AG04449 (cell line): ENCODE data around the gene EPHA6.
"Not testable (repeated sequence)": the region's sequence is repeated elsewhere in the genome, so short reads cannot be mapped to it uniquely, and the experiment has no call there.

Experiments used
- CTCF ChIA-PET: fragments of 350-600 bp; formaldehyde crosslinking; extraction: SDS; loops from one replicate; lab custom pipeline; 2021; ENCODE audit warnings: antibody characterized with exemption; lab: Yijun Ruan, JAX
- POLR2A ChIA-PET: fragments of 400-600, 350-600 bp; formaldehyde crosslinking; extraction: SDS; loops from one replicate; lab custom pipeline; 2020; ENCODE audit warnings: antibody characterized with exemption, inconsistent platforms; lab: Yijun Ruan, JAX
- DNase-seq: peaks from one replicate; pipeline ENCODE4 v3.0.0-alpha.2; 2010; ENCODE audit warnings: low read depth, low spot score
- H3K4me3 ChIP-seq: 2 replicates; pipeline ENCODE4 v1.5.1; 2011; ENCODE audit warnings: low read depth, mild to moderate bottlenecking, control low read depth, low read length
- TF ChIP-seq, protein P1 (sequence below): IDR thresholded peaks from one replicate; pipeline ENCODE4 v1.5.1; 2011; ENCODE audit warnings: mild to moderate bottlenecking, moderate library complexity, low read length, control low read depth, inconsistent platforms; ENCODE audit not compliant: insufficient read depth; ENCODE audit errors: missing control alignments

The EPHA6 gene

DNA sequence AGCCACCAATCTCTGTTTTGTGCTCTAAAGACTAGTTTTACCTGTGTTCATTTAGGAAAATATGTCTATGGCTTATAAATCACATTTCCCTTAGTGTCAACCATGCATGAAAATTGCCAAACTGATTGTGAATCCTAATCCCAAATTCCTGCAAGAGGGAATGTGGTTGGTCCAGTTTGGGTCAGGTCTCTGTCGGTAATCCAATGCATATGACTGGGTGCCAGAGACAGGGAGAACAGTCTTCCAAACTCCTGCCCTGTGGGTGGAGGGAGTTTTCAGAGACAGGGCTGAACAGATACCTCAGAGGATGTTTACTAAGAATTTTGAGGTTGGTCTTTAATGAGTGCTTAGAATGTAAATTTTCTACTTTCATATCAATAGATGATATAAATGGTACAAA is 649.6 kb downstream of the EPHA6 start:
- ChIA-PET CTCF (no interaction called here), POLR2A (no interaction called here)
- H3K4me3 ChIP-seq = no peak overlapping the region
- TF ChIP-seq, protein P1, sequence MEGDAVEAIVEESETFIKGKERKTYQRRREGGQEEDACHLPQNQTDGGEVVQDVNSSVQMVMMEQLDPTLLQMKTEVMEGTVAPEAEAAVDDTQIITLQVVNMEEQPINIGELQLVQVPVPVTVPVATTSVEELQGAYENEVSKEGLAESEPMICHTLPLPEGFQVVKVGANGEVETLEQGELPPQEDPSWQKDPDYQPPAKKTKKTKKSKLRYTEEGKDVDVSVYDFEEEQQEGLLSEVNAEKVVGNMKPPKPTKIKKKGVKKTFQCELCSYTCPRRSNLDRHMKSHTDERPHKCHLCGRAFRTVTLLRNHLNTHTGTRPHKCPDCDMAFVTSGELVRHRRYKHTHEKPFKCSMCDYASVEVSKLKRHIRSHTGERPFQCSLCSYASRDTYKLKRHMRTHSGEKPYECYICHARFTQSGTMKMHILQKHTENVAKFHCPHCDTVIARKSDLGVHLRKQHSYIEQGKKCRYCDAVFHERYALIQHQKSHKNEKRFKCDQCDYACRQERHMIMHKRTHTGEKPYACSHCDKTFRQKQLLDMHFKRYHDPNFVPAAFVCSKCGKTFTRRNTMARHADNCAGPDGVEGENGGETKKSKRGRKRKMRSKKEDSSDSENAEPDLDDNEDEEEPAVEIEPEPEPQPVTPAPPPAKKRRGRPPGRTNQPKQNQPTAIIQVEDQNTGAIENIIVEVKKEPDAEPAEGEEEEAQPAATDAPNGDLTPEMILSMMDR = no peak
- no peak for DNase-seq

DNA sequence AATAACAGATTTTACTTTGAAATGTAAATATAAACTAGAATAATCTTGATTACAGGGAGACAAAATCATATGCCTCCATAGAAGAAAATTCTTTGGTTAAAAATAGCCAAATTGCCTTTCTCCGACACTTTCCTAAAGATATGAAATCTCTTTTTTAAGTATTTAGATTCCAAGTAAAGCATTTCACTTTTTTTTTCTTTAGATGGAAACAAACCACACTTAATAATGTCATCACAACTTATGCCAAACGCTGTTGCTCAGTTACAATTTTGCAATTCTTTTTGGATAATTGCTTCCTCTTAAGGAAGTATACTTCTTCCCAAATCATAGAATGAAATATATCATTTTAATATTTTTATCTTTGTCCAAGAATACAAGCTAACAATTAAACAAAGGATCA is 656.1 kb downstream of the EPHA6 start:
- H3K4me3 ChIP-seq = no peak overlapping the region
- POLR2A ChIA-PET = no interaction called here
- TF ChIP-seq, protein P1 = no peak
- CTCF ChIA-PET = no interaction called here
- no peak for DNase-seq

DNA sequence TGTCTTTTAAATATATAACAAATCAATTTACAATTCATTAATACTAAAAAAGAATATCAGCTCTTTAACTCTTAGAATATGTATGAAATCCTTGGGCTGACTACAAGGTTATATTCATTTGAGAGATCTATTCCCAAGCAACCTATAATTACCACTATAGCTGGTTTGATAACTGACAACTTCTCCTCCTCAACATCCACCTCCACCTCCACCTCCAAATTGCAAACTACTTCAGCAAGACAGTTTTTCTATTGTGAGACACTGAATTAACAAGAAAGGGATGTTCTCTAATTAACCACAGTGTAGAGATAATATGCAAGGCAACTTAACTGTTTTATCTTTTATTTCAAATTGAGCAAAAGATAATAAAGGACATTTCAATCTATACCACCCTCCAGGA is 665.3 kb downstream of the EPHA6 start:
- DNase-seq = no peak
- ChIA-PET POLR2A (no interaction called here), CTCF (no interaction called here)
- TF ChIP-seq, protein P1 = no peak
- H3K4me3 ChIP-seq = no peak overlapping the region

DNA sequence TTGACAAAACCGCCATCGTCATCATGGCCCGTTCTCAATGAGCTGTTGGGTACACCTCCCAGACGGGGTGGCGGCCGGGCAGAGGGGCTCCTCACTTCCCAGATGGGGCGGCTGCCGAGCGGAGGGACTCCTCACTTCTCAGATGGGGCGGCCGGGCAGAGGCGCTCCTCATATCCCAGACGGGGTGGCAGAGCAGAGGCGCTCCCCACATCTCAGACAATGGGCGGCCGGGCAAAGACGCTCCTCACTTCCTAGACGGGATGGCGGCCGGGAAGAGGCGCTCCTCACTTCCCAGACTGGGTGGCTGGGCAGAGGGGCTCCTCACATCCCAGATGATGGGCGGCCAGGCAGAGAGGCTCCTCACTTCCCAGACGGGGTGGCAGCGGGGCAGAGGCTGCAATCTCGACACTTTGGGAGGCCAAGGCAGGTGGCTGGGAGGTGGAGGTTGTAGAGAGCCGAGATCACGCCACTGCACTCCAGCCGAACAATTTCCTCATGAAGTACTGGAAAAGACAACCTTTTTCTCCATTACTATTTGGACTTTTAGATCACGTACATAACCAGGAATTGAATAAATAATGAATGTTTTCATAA is 666.4 kb downstream of the EPHA6 start:
- POLR2A ChIA-PET, H3K4me3 ChIP-seq, CTCF ChIA-PET, DNase-seq: not testable (repeated sequence)

DNA sequence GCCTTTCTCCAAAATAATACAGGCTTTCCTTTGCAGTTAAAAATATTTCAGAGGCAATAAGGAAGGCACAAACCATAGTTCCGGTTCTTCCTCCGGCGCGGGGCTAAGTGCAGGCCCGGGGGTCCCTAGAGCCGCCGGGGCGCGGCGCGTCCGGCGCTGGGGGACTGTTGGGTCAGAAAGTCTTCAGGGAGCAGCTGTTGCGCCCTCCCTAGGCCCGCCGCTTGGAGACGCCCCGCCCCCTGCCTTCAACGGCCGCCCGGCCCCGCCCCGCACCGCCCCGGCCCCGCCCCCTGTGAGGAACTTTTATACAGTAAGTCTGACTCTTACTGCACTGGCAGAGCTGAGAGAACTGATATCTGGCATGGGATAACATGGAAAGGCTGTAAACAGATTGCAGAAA is 667.0 kb downstream of the EPHA6 start:
- TF ChIP-seq, protein P1 = no peak
- POLR2A ChIA-PET = no interaction called here
- no peak overlapping the region for H3K4me3 ChIP-seq
- CTCF ChIA-PET = no interaction called here
- no peak for DNase-seq

DNA sequence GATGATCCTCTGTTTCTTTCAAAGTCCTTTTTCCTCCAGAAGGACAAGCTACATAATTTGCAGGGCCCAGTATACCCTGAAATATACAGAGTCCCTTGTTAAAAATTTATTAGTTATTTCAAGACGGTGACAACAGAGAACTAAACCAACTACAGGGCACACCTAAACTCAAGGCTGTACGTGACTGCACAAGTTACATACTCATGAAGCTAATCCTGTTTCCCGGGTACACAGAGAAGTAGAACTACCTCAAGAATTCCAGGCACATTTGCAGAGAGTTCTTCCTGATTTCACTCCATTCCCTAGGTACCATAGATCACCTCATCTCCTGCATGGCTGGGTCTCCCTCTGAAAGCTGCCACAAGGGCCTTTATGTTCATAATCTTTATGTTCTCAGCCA is 670.8 kb downstream of the EPHA6 start:
- ChIA-PET POLR2A (no interaction called here), CTCF (no interaction called here)
- no peak for DNase-seq
- TF ChIP-seq, protein P1 = no peak
- H3K4me3 ChIP-seq = no peak overlapping the region

DNA sequence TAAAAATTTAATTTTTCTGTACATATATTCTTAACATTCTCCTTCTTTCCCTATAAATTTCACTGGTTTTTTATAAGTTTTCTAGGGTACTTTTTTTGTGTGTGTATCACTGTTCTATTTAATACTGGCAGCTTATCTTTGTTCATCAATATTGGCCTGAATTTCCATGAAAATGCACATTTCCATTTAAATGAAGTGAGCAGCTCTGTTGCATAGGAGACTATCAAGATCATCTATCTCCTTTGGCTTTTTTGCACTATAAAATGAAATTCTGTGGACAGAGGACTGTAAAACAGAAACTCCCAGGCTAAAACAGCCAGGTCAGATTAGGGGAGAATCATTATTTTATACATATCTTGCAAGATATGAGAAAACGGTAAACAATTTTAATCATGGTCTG is 673.2 kb downstream of the EPHA6 start:
- ChIA-PET CTCF (no interaction called here), POLR2A (no interaction called here)
- H3K4me3 ChIP-seq = no peak overlapping the region
- no peak for DNase-seq
- TF ChIP-seq, protein P1 = no peak
